Osteocyte (in vitro differentiated cells): ENCODE results near the gene GPC6. TPM values are rescaled to one million over a fixed set of nuclear protein-coding genes. Genes with fewer than 3 reads are reported as not detected.

ENCODE experiments used
- DNase-seq: peaks from one replicate; pipeline ENCODE4 v3.0.0; 2021; ENCODE audit warnings: mixed read lengths; ENCODE audit not compliant: unreplicated experiment; ENCODE audit errors: extremely low spot score
- H3K27ac Mint-ChIP-seq: one replicate; pipeline ENCODE4 v1.8.0; 2021; ENCODE audit warnings: mild to moderate bottlenecking, mixed read lengths; ENCODE audit not compliant: unreplicated experiment
- H3K27me3 Mint-ChIP-seq: one replicate; pipeline ENCODE4 v1.8.0; 2021; ENCODE audit warnings: mixed read lengths; ENCODE audit not compliant: unreplicated experiment
- H3K36me3 Mint-ChIP-seq: one replicate; pipeline ENCODE4 v1.8.0; 2021; ENCODE audit warnings: mixed read lengths; ENCODE audit not compliant: unreplicated experiment
- H3K4me1 Mint-ChIP-seq: one replicate; pipeline ENCODE4 v1.8.0; 2021; ENCODE audit warnings: mixed read lengths; ENCODE audit not compliant: unreplicated experiment
- H3K4me3 Mint-ChIP-seq: one replicate; pipeline ENCODE4 v1.8.0; 2021; ENCODE audit warnings: mild to moderate bottlenecking, moderate library complexity, mixed read lengths; ENCODE audit not compliant: unreplicated experiment
- H3K9me3 Mint-ChIP-seq: one replicate; pipeline ENCODE4 v1.8.0; 2021; ENCODE audit warnings: mixed read lengths; ENCODE audit not compliant: unreplicated experiment
- CTCF ChIP-seq: fragments of 200-600 bp; sonication (generic); IDR thresholded peaks from 2 replicates; pipeline ENCODE4 v1.5.0; 2021; ENCODE audit warnings: antibody characterized with exemption, mild to moderate bottlenecking, moderate library complexity
- total RNA-seq: library from RNA; stranded (reverse); gene quantifications from 2 replicates; pipeline ENCODE4 v1.2.1, GENCODE V29; 2021

Gene GPC6
- total RNA-seq, 1 donor from 2014 or later, result 125 TPM

GRCh38 chr13:94286581-94286980, 1060.0 kb downstream of the GPC6 start:
- DNase-seq, result no peak
- Mint-ChIP-seq H3K9me3 (no peaks in the 10 kb centered on the region), H3K27ac (no peak overlapping the region), H3K4me3 (no peak overlapping the region), H3K27me3 (no peaks in the 10 kb centered on the region), H3K36me3 (peaks cover 20% of the 10 kb centered on the region), H3K4me1 (peaks cover 10% of the 10 kb centered on the region)
- TF ChIP-seq CTCF, result no peak

DNA sequence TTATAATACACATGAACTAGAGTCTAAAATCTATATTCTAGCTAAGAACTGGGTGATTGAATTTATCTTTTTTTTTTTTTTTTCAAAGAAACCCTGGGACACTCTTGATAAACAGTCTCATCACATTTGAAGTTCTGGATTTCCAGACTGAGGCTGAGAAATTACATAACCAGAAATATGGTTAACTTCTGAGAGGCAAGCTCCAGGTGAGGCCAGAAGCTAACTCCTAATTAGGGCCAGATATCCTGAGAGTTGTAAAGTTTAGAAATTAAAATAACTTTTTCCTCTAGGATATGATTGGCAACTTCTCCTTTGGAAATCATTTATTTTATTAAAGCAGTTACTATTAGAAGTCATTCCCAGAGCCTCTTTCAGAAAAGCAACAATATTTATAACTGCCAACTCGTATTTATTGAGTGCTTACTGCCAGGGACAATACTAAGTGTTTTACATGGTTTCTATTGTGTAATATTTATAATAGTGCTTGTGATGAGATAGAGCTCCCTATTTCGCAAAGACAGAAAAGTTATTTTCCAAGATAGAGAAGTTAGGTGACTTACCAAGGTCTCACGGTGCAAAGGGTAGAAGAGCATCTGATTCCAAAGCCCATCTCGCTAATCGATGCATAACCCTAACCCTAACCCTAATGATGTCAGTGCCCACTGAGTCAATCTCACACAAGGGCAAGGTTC, 1065.2 kb downstream of the GPC6 start:
- Mint-ChIP-seq H3K27ac (no peak overlapping the region), H3K27me3 (no peaks in the 10 kb centered on the region), H3K9me3 (no peaks in the 10 kb centered on the region), H3K36me3 (peaks cover 17% of the 10 kb centered on the region), H3K4me3 (no peak overlapping the region), H3K4me1 (peaks cover 9% of the 10 kb centered on the region)
- no peak for DNase-seq
- no peak for TF ChIP-seq CTCF

- H3K27me3 Mint-ChIP-seq, result no peaks in the 10 kb centered on the region
- H3K27ac Mint-ChIP-seq, result no peak overlapping the region
- no peak for DNase-seq
- H3K36me3 Mint-ChIP-seq, result peaks cover 12% of the 10 kb centered on the region
- no peak overlapping the region for H3K4me3 Mint-ChIP-seq
- peaks cover 9% of the 10 kb centered on the region for H3K4me1 Mint-ChIP-seq
- TF ChIP-seq CTCF, result no peak
- no peaks in the 10 kb centered on the region for H3K9me3 Mint-ChIP-seq
These were observed 1065.7 kb downstream of the GPC6 start for GRCh38 chr13:94292323-94292640.

- H3K27ac Mint-ChIP-seq, result no peak overlapping the region
- no peak overlapping the region for H3K4me3 Mint-ChIP-seq
- TF ChIP-seq CTCF, result no peak
- peaks cover 3% of the 10 kb centered on the region for H3K4me1 Mint-ChIP-seq
- H3K27me3 Mint-ChIP-seq, result no peaks in the 10 kb centered on the region
- no peak for DNase-seq
- peaks cover 7% of the 10 kb centered on the region for H3K36me3 Mint-ChIP-seq
- H3K9me3 Mint-ChIP-seq, result no peaks in the 10 kb centered on the region
These were observed 1069.9 kb downstream of the GPC6 start for GRCh38 chr13:94296471-94296870.

GRCh38 chr13:94298346-94298745, 1071.7 kb downstream of the GPC6 start:
- Mint-ChIP-seq H3K36me3 (peaks cover 6% of the 10 kb centered on the region), H3K4me3 (no peak overlapping the region), H3K27ac (no peak overlapping the region), H3K27me3 (no peaks in the 10 kb centered on the region), H3K9me3 (no peaks in the 10 kb centered on the region), H3K4me1 (peaks cover 5% of the 10 kb centered on the region)
- no peak for TF ChIP-seq CTCF
- no peak for DNase-seq
